Coronary artery (tissue), 2 donors: Measurements from ENCODE around the gene PLS3.
"Not testable (repeated sequence)": the region's sequence is repeated elsewhere in the genome, so short reads cannot be mapped to it uniquely, and the experiment has no call there.

Experiments
- DNase-seq: peaks from one replicate; pipeline ENCODE4 v3.0.0-alpha.2; 2017; ENCODE audit warnings: low spot score
- H3K27ac ChIP-seq, 2 donors: fragments of 200-600 bp; sonication (generic); one replicate each; pipeline ENCODE4 v1.5.1; 2016 to 2019
- H3K4me3 ChIP-seq: fragments of 200-600 bp; sonication (generic); 2 replicates; pipeline ENCODE4 v1.5.1; 2016; ENCODE audit warnings: mild to moderate bottlenecking, moderate library complexity
- TF ChIP-seq, protein P1 (sequence below): fragments of 200-600 bp; sonication (generic); IDR thresholded peaks from one replicate; pipeline ENCODE4 v1.5.1; 2019; ENCODE audit warnings: antibody characterized with exemption

PLS3 gene

GRCh38 chrX:115534383-115534782, 26.6 kb upstream of the PLS3 start:
- Histone ChIP-seq H3K27ac (no peak overlapping the region), H3K4me3 (no peak overlapping the region)
- no peak for DNase-seq
- TF ChIP-seq, protein P1, sequence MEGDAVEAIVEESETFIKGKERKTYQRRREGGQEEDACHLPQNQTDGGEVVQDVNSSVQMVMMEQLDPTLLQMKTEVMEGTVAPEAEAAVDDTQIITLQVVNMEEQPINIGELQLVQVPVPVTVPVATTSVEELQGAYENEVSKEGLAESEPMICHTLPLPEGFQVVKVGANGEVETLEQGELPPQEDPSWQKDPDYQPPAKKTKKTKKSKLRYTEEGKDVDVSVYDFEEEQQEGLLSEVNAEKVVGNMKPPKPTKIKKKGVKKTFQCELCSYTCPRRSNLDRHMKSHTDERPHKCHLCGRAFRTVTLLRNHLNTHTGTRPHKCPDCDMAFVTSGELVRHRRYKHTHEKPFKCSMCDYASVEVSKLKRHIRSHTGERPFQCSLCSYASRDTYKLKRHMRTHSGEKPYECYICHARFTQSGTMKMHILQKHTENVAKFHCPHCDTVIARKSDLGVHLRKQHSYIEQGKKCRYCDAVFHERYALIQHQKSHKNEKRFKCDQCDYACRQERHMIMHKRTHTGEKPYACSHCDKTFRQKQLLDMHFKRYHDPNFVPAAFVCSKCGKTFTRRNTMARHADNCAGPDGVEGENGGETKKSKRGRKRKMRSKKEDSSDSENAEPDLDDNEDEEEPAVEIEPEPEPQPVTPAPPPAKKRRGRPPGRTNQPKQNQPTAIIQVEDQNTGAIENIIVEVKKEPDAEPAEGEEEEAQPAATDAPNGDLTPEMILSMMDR = no peak

- no peak overlapping the region for H3K4me3 ChIP-seq
- TF ChIP-seq, protein P1 = no peak
- no peak for DNase-seq
- H3K27ac ChIP-seq = no peak overlapping the region
Observed at GRCh38 chrX:115535421-115535820, 25.6 kb upstream of the PLS3 start.

- TF ChIP-seq, protein P1 = no peak
- DNase-seq = no peak
- Histone ChIP-seq H3K4me3 (no peak overlapping the region), H3K27ac (no peak overlapping the region)
Observed at GRCh38 chrX:115535844-115536243, 25.1 kb upstream of the PLS3 start.

GRCh38 chrX:115539841-115540240, 21.1 kb upstream of the PLS3 start:
- no peak overlapping the region for H3K27ac ChIP-seq
- H3K4me3 ChIP-seq = no peak overlapping the region
- DNase-seq = no peak
- TF ChIP-seq, protein P1 = no peak

DNA sequence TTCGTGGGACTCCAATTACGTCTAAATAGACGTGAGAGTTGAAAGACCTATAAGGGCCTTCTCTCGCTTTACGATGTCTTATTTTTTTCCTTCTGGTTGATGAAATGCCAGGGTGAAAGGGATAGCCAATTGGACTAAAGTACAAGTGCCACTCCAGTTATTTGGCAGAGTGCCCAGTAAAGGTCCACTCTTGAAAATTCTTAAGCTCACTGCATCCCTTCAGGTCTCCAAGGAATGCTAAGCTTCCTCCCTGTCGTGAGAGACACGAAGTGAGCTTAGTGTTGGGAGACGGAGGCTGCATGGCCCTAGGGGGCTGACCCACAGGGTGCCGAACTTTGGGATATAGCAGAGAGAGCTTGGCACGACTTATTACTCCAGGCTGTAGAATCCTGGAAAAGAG, 19.9 kb upstream of the PLS3 start:
- not testable (repeated sequence) for H3K27ac ChIP-seq, H3K4me3 ChIP-seq, DNase-seq

DNA sequence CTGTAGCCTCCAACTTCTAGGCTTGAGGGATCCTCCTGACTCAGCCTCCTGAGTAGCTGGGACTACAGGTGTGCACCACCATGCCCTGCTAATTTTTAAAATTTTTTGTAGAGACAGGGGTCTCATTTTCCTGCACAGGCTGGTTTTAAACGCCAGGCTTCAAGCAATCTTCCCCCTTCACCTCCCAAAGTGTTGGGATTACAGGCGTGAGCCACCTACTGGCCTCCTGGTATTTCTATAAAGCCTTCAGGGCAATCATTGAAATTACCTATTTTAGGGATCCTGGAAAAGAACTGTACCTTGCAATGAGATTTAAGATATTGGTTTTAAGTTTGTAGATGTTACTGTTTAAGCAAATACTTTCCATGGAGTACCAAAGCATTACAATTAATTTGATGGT, 13.5 kb upstream of the PLS3 start:
- H3K4me3 ChIP-seq = no peak overlapping the region
- H3K27ac ChIP-seq = no peak overlapping the region
- TF ChIP-seq, protein P1 = no peak
- no peak for DNase-seq

DNA sequence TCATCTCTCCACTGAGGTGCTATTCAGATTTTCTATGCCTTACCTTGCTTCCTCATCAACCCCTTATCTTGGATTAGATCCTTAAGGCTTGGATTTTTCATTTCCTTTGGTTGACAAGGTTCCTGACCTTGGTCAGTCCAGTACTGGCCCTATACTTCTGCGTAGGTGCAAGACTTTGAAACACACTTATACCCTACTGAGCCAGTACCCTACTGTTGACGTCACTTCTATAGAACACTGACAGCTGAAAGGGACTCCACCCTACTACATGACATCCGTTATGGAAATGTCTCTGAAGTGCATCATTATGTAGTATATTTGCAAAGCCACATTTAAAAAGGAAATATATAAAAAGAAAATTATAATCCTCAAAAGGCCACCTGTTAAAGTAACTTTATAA, 12.0 kb upstream of the PLS3 start:
- Histone ChIP-seq H3K4me3 (no peak overlapping the region), H3K27ac (no peak overlapping the region)
- DNase-seq = no peak
- TF ChIP-seq, protein P1 = no peak

DNA sequence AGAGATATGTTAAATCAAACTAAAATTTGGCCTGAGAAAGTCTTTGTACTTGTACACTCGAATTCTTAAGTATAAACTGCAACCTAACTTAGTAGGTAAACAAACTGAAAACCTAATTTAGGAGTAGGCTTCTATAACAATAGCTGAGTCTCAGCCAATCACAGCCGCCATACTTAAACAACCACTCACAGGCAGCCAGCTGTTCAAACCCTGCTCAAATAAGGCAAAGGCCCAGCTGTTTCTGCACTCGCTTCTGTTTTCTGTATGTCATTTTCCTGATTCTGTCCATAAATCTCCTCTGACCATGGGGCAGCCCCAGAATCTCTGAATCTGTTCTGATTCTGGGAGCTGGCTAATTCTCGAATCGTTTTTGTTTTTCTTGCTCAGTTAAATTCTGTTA, 7.8 kb upstream of the PLS3 start:
- TF ChIP-seq, protein P1 = no peak
- no peak for DNase-seq
- Histone ChIP-seq H3K4me3 (no peak overlapping the region), H3K27ac (no peak overlapping the region)
